HG03280 (cell line): ENCODE data around the gene CACNG4.
"Not testable (repeated sequence)": the region's sequence is repeated elsewhere in the genome, so short reads cannot be mapped to it uniquely, and the experiment has no call there.

Experiments
- ATAC-seq: cut with Tn5 transposase; IDR thresholded peaks from one replicate; pipeline ENCODE4 v1.9.1; 2021; ENCODE audit warnings: mild to moderate bottlenecking, moderate library complexity; ENCODE audit not compliant: unreplicated experiment

CACNG4 gene

GRCh38 chr17:66963521-66963908 lies 992 bp upstream of the CACNG4 start:
- ATAC-seq = no peak

GRCh38 chr17:66964930-66965800 lies 658 bp downstream of the CACNG4 start:
- ATAC-seq = no peak

- ATAC-seq = no peak
These were observed 1.3 kb downstream of the CACNG4 start for GRCh38 chr17:66965801-66966262.

- ATAC-seq = no peak
These were observed 1.8 kb downstream of the CACNG4 start for GRCh38 chr17:66966298-66966697.

- ATAC-seq = no peak
These were observed 2.4 kb downstream of the CACNG4 start for GRCh38 chr17:66966704-66967418.

GRCh38 chr17:66967837-66968543 lies 3.5 kb downstream of the CACNG4 start:
- ATAC-seq = no peak

GRCh38 chr17:66968916-66969315 lies 4.4 kb downstream of the CACNG4 start:
- no peak for ATAC-seq

GRCh38 chr17:66970140-66970539 lies 5.6 kb downstream of the CACNG4 start:
- no peak for ATAC-seq

GRCh38 chr17:66970797-66971196 lies 6.3 kb downstream of the CACNG4 start:
- ATAC-seq = no peak

- ATAC-seq = no peak
These were observed 6.8 kb downstream of the CACNG4 start for GRCh38 chr17:66971264-66971663.

- ATAC-seq = no peak
These were observed 7.4 kb downstream of the CACNG4 start for GRCh38 chr17:66971730-66972441.

GRCh38 chr17:66972442-66972830 lies 7.9 kb downstream of the CACNG4 start:
- ATAC-seq = not testable (repeated sequence)

GRCh38 chr17:66975188-66975587 lies 10.7 kb downstream of the CACNG4 start:
- ATAC-seq = no peak

- no peak for ATAC-seq
These were observed 11.3 kb downstream of the CACNG4 start for GRCh38 chr17:66975614-66976378.

- no peak for ATAC-seq
These were observed 11.8 kb downstream of the CACNG4 start for GRCh38 chr17:66976379-66976663.

- ATAC-seq = no peak
These were observed 12.3 kb downstream of the CACNG4 start for GRCh38 chr17:66976781-66977201.

GRCh38 chr17:66978514-66979061 lies 14.1 kb downstream of the CACNG4 start:
- no peak for ATAC-seq

GRCh38 chr17:66980896-66981295 lies 16.4 kb downstream of the CACNG4 start:
- ATAC-seq = no peak

- ATAC-seq = no peak
These were observed 17.5 kb downstream of the CACNG4 start for GRCh38 chr17:66981983-66982508.
